Astrocyte (in vitro differentiated cells and primary cell): ENCODE data around the gene ELK4. TPM values are rescaled to one million over a fixed set of nuclear protein-coding genes. Genes with fewer than 3 reads are reported as not detected.

Experiments used
- DNase-seq: peaks from one replicate; pipeline ENCODE4 v3.0.0-alpha.2; 2010; ENCODE audit warnings: low read depth
- FAIRE-seq: peaks from 2 replicates; lab custom pipeline; 2011; peaks lifted over from hg19 to GRCh38; lab: Jason Lieb, UNC
- H2AFZ ChIP-seq: 2 replicates; pipeline ENCODE4 v1.6.0; 2012; ENCODE audit warnings: low read depth, low read length, inconsistent platforms
- H3K27ac ChIP-seq: 2 replicates; pipeline ENCODE4 v1.5.1; 2011; ENCODE audit warnings: low read depth, low read length, inconsistent platforms
- H3K27me3 ChIP-seq: 2 replicates; pipeline ENCODE4 v1.6.0; 2011; ENCODE audit warnings: low read length, inconsistent platforms; ENCODE audit not compliant: insufficient read depth
- H3K36me3 ChIP-seq: 2 replicates; pipeline ENCODE4 v1.5.1; 2011; ENCODE audit warnings: low read length, inconsistent platforms; ENCODE audit not compliant: insufficient read depth
- H3K4me1 ChIP-seq: 2 replicates; pipeline ENCODE4 v1.5.1; 2011; ENCODE audit warnings: low read length, inconsistent platforms; ENCODE audit not compliant: insufficient read depth
- H3K4me2 ChIP-seq: 2 replicates; pipeline ENCODE4 v1.6.0; 2012; ENCODE audit warnings: low read length, inconsistent platforms
- H3K4me3 ChIP-seq: 2 replicates; pipeline ENCODE4 v1.5.1; 2011; ENCODE audit warnings: low read depth, mild to moderate bottlenecking, low read length, inconsistent platforms; ENCODE audit not compliant: insufficient read depth
- H3K79me2 ChIP-seq: 2 replicates; pipeline ENCODE4 v1.6.0; 2012; ENCODE audit warnings: mild to moderate bottlenecking, low read length, inconsistent platforms; ENCODE audit not compliant: insufficient read depth
- H3K9ac ChIP-seq: 2 replicates; pipeline ENCODE4 v1.6.0; 2012; ENCODE audit warnings: mild to moderate bottlenecking, low read length, inconsistent platforms
- H3K9me3 ChIP-seq: 2 replicates; pipeline ENCODE4 v1.5.1; 2012; ENCODE audit warnings: low read depth, mild to moderate bottlenecking, low read length, inconsistent platforms; ENCODE audit not compliant: insufficient read depth
- H4K20me1 ChIP-seq: 2 replicates; pipeline ENCODE4 v1.6.0; 2012; ENCODE audit warnings: low read length, inconsistent platforms; ENCODE audit not compliant: insufficient read depth
- H3K27ac Mint-ChIP-seq: one replicate; pipeline ENCODE4 v1.8.0; 2021; ENCODE audit warnings: mild to moderate bottlenecking, mixed read lengths; ENCODE audit not compliant: unreplicated experiment
- H3K27me3 Mint-ChIP-seq: one replicate; pipeline ENCODE4 v1.8.0; 2021; ENCODE audit warnings: low read depth, mixed read lengths; ENCODE audit not compliant: unreplicated experiment
- H3K36me3 Mint-ChIP-seq: one replicate; pipeline ENCODE4 v1.8.0; 2021; ENCODE audit warnings: low read depth, mixed read lengths; ENCODE audit not compliant: unreplicated experiment
- H3K4me1 Mint-ChIP-seq: one replicate; pipeline ENCODE4 v1.8.0; 2021; ENCODE audit warnings: low read depth, mixed read lengths; ENCODE audit not compliant: unreplicated experiment
- H3K4me3 Mint-ChIP-seq: one replicate; pipeline ENCODE4 v1.8.0; 2021; ENCODE audit warnings: mild to moderate bottlenecking, moderate library complexity, mixed read lengths; ENCODE audit not compliant: unreplicated experiment
- H3K9me3 Mint-ChIP-seq: one replicate; pipeline ENCODE4 v1.8.0; 2021; ENCODE audit warnings: mild to moderate bottlenecking, mixed read lengths; ENCODE audit not compliant: unreplicated experiment
- CTCF ChIP-seq: IDR thresholded peaks from 2 replicates; pipeline ENCODE4 v1.5.1; 2011; ENCODE audit warnings: low read depth, mild to moderate bottlenecking, inconsistent platforms, low read length, moderate library complexity; ENCODE audit not compliant: insufficient read depth
- EZH2 ChIP-seq: IDR thresholded peaks from 2 replicates; pipeline ENCODE4 v1.6.1; 2012; ENCODE audit warnings: mild to moderate bottlenecking, low read length, inconsistent platforms; ENCODE audit not compliant: insufficient read depth
- total RNA-seq: library from RNA; stranded (reverse); gene quantifications from 2 replicates; pipeline ENCODE4 v1.2.1, GENCODE V29; 2021

ELK4 gene
- total RNA-seq, 1 donor from 2014 or later, result 31.3 TPM

GRCh38 chr1:205570796-205571537, 60.8 kb downstream of the ELK4 start:
- Mint-ChIP-seq H3K4me3 (no peak overlapping the region), H3K27ac (no peak overlapping the region), H3K27me3 (peaks cover 75% of the 10 kb centered on the region), H3K9me3 (peaks cover 2% of the 10 kb centered on the region), H3K4me1 (peaks cover 2% of the 10 kb centered on the region), H3K36me3 (peaks cover 3% of the 10 kb centered on the region)
- Histone ChIP-seq H3K27me3 (peaks cover 69% of the 10 kb centered on the region), H3K4me3 (no peak overlapping the region), H2AFZ (no peak overlapping the region), H3K4me2 (no peak overlapping the region), H3K36me3 (no peaks in the 10 kb centered on the region), H3K79me2 (no peaks in the 10 kb centered on the region), H3K9me3 (no peaks in the 10 kb centered on the region), H3K27ac (no peak overlapping the region), H3K4me1 (no peaks in the 10 kb centered on the region), H4K20me1 (no peaks in the 10 kb centered on the region), H3K9ac (no peak overlapping the region)
- DNase-seq, result no peak
- TF ChIP-seq EZH2, result no peak
- no peak for TF ChIP-seq CTCF
- no peak for FAIRE-seq

DNA sequence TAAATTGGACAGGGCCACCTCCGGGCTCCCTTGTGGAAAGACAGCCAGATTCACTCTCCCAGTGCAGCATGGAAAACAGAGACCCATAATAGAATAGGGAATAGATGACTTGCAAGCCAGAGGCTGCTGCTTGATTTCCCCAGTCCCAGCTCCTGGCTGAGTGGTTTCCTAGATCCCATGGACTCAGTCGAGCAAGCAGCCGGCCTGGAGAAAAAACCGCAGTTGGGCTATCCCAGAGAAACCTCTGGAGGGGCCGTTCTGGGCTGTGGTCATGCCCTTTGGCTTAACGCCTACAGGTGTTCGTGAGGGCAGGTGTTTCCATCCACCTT, 61.7 kb downstream of the ELK4 start:
- FAIRE-seq, result no peak
- no peaks in the 10 kb centered on the region for H4K20me1 ChIP-seq
- Mint-ChIP-seq H3K27ac (no peak overlapping the region), H3K4me1 (peaks cover 2% of the 10 kb centered on the region), H3K27me3 (peaks cover 71% of the 10 kb centered on the region), H3K4me3 (no peak overlapping the region), H3K36me3 (peaks cover 3% of the 10 kb centered on the region), H3K9me3 (peaks cover 2% of the 10 kb centered on the region)
- no peak for TF ChIP-seq CTCF
- TF ChIP-seq EZH2, result no peak
- H3K36me3 ChIP-seq, result no peaks in the 10 kb centered on the region
- no peak overlapping the region for H3K4me2 ChIP-seq
- no peak overlapping the region for H3K27ac ChIP-seq
- H3K9me3 ChIP-seq, result no peaks in the 10 kb centered on the region
- H3K79me2 ChIP-seq, result no peaks in the 10 kb centered on the region
- no peak overlapping the region for H2AFZ ChIP-seq
- no peak for DNase-seq
- H3K4me1 ChIP-seq, result no peaks in the 10 kb centered on the region
- H3K27me3 ChIP-seq, result peaks cover 69% of the 10 kb centered on the region
- H3K4me3 ChIP-seq, result no peak overlapping the region
- no peak overlapping the region for H3K9ac ChIP-seq
